NCI-H2029 (cell line): ENCODE measurements around the gene NFX1.
"Not testable (repeated sequence)": the region's sequence is repeated elsewhere in the genome, so short reads cannot be mapped to it uniquely, and the experiment has no call there.

Experiments
- DNase-seq: peaks from one replicate; lab custom pipeline; 2025; lab: John Stamatoyannopoulos, UW

The NFX1 gene

DNA sequence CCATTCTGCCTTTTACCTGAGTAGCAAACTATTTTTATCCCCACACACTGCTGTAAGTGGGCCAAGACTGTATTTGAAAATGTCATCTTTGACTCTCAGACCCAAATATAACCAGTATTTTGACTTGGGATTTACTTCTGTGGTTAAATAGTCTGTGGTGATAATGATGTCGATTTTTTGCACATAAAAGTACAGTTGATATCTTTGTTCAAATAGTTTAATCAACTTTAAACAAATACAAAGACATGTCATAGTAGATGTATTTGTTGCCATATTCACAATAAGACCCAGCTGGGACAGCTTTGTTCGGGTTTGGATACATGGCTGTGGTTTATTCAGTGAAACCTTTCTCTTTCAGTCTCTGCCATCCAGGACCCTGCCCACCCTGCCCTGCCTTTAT, 20.4 kb downstream of the NFX1 start:
- no peak for DNase-seq

DNA sequence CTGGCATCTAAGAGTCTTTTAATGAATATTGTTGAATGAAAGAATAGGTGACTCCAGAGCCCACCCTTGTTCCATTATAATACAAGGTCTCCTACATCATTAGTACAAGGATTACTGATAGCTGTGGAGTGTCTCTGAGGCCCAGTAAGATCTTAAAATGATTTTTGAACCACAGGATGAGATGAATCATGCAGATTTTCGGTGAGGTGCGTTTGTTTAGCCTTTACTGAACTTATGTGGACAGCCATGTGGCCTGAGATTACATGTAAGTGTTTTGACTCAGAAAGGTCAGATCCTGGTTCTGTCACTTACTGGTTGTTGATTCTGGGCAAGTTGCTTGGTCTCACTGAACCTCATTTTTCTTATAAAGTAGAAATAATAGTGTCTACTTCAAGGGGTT, 21.6 kb downstream of the NFX1 start:
- no peak for DNase-seq

DNA sequence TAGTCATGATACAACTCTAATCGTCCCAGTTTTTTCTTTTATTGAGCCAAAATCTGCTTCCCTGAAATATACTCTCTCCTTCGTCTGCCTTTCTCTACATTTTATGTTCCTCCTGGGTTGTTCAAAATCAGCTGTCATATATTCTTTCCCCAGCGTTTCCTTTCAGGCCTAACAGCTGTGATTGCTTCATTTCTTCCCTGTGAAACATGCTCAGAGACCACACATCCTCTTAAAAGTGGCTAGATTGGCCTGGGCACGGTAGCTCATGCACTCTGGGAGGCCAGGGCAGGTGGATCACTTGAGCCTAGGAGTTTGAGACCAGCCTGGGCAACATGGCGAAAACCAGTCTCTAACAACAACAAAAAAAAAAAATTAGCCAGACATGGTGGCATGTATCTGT, 25.1 kb downstream of the NFX1 start:
- no peak for DNase-seq

DNA sequence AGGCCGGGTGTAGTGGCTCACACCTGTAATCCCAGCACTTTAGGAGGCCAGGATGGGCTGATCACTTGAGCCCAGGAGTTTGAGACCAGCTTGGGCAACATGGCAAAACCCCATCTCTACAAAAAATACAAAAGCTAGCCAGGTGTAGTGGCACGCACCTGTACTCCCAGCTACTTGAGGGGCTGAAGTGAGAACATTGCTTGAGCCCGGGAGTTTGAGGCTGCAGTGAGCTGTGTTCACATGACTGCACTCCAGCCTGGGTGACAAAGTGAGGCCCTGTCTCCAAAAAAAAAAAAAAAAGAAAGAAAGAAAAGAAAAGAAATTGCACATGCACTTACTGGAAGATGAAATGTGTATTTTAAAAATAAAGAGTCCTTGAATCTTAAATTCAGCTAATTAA, 26.8 kb downstream of the NFX1 start:
- DNase-seq = not testable (repeated sequence)

DNA sequence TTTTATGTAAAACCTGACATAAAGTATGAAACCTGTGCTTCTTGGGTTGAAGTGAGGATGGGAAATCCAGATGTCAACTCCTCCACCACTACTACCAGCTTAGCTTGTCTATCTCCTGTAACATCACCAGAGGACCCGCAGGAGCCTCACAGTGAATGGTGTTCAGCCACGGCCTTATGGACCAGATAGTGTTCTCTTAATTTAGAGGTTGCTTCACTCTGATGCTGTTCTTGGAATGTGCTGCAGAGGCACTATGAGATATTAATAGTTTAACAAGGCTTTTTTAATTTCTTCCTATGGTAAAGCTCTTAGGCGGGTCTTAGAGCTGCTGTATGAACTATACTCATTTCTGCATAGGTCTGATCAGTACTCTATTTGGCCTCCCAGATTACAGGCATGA, 27.9 kb downstream of the NFX1 start:
- no peak for DNase-seq

DNA sequence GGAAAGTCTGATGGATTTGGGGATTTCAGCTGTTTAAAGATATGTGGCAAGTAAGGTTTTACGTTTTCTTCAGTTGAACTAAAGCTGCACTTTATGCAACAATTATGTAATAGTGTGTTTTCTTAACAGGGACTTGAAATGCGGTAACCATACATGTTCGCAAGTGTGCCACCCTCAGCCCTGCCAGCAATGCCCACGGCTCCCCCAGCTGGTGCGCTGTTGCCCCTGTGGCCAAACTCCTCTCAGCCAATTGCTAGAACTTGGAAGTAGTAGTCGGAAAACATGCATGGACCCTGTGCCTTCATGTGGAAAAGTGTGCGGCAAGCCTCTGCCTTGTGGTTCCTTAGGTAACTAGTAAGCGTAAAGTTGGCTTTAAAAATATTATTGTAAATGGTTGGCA, 28.5 kb downstream of the NFX1 start:
- no peak for DNase-seq

DNA sequence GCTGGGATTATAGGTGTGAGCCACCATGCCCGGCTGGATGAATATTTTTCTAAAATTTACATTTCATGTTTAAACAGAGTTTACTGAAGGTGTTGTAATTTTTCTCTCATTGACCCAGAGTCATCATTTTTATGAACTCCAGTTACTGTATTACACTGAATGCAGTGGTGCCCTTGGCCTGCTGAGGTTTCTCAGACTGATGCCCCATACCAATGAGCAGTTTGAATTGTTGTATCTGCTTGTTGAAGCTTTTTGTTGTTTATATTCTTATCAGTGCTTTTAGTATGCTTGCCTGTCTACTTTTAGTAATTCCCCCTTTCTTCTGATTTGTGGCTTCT, 29.9 kb downstream of the NFX1 start:
- DNase-seq = no peak

DNA sequence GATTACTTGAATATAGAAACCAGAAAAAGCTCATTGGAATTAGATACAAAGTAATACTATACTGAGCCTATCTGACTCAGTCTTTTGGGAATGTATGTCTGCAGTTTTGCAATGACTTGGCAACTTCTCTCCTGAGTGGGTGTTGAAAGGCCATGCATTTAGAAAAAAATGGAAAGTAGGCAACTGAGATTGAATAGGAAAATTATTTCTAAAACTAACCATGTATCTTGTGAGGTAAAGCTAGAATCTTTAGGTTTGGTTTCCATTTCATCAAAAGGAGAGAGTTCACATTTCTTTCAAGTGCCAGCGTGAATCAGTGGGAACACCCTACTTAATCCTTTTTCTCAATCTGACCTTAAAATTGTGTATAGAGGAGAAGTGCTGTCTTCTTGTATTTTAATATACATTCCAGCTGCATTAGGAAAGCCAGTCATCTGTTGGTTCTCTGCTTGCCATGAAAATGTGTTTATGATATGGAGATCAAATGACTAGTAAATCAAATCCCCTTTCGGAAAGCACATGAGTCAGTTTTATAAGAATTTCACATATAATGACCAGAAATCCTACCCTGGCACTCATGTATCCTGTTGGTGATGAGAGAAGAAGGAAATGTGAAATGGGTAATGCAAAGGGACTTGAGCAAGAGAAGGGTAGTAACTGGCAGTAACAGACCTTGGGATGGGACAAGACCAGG, 30.4 kb downstream of the NFX1 start:
- no peak for DNase-seq

DNA sequence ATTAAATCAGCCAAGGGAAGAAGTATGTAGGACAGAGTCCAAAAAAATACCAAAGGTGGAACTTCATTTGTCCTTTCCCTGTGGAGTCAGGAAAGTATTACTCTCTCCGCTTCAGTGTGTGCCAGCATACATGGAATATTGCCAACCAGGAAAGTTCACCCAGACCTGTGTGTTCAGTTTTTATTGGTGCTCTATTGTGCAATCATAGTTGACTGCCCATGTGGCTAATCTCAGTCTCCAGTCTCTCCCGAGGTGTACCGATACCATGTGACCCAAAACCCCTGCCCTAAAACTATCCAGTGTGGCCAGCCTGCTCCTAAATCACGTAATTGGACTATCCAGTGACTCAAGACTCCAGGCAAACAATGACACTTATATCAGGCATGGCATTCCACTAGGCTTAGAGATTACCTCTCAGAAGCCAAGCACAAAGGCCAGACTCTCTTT, 38.8 kb downstream of the NFX1 start:
- no peak for DNase-seq

DNA sequence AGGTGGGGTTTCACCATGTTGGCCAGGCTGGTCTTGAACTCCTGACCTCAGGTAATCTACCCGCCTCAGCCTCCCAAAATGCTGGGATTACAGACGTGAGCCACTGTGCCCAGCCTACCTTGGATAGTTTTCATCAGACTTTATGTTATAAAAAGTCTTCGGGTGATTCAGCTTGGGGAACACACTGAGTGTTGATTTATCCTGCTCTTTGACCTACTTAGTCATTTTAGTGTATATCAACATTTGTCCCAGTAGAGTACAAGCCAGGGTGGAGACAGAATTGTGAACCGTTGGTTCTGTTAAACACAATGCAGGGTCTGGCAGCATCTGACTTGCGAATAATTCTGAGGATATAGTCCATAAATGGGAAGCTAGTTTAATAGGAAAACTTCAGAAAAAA, 39.7 kb downstream of the NFX1 start:
- DNase-seq = no peak

DNA sequence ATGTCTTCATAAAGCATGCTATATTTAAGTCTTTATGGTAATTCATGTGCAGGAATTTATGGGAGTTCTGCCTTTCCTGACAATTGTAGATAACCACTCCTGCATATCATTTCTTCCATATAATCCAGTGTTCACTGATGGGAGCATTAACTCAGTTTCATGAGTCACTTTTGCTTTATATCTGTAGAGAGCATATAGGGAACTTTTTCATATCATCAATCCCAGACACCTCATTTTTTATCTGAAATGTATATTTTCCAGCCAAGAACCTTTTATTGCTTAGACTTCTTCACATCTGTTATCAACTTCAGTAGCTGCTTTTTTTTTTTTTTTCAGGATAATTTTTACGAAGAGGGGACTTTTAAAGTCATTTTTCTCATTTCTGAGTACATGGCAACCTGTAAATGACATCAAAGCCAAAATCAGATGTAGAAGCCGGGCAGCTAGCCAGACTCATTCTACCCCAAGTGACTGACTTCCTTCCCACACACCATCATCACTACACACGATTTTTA, 41.1 kb downstream of the NFX1 start:
- no peak for DNase-seq

DNA sequence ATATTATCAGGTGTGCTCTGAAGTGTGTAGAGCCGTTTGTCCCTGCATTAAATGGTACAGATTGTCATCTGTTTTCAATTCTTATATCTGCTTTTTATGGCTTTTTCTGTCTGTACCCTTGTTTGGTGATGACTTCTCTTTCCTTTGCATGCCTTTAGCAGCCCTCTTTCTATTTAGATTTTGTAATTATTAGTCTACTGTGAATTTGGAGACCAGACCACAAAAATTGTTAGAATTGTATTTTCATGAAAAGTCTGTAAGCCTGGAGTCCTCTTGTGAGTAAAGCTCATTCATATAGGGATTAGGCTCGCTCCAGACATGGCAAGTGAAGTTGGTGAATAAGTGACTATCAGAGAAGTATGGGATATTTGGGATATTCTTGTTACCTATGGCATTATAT, 41.7 kb downstream of the NFX1 start:
- DNase-seq = no peak

DNA sequence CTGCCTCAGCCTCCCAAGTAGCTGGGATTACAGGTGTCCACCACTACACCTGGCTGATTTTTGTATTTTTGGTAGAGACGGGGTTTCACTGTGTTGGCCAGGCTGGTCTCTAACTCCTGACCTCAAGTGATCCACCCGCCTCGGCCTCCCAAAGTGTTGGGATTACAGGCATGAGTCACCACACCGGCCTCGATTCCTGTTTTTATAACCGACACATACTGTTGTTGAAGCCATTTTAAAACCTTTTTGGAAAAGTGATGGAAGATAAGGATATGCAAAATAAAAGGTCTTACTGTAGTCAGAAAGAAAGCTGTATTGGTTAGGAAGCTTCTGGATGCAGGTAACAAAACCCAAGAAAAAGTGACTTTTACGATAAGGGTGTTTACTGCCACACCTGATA, 42.6 kb downstream of the NFX1 start:
- DNase-seq = not testable (repeated sequence)

DNA sequence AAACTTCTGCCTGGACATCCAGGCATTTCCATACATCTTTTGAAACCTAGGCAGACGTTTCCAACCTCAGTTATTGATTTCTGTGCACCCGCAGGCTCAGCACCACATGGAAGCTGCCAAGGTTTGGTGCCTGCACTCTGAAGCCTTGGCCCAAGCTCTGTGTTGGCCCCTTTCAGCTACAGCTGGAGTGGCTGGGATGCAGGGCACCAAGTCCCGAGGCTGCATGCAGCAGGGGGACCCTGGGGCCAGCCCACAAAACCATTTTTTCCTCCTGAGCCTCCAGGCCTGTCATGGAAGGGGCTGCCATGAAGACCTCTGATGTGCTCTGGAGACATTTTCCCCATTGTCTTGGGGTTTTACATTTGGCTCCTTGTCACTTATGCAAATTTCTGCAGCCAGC, 49.9 kb downstream of the NFX1 start:
- no peak for DNase-seq

DNA sequence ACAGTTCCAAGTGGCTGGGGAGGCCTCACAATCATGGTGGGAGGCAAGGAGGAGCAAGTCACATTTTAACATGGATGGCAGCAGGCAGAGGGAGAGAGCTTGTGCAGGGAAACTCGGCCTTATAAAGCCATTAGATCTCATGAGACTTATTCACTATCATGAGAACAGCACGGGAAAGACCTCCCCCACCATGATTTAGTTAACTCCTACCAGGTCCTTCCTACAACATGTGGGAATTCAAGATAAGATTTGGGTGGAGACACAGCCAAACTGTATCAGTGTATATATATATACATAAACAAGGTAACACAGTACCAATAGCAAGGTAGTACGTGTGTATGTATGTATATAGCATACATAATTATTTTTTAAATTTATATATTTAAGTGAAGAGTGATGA, 50.9 kb downstream of the NFX1 start:
- DNase-seq = no peak

DNA sequence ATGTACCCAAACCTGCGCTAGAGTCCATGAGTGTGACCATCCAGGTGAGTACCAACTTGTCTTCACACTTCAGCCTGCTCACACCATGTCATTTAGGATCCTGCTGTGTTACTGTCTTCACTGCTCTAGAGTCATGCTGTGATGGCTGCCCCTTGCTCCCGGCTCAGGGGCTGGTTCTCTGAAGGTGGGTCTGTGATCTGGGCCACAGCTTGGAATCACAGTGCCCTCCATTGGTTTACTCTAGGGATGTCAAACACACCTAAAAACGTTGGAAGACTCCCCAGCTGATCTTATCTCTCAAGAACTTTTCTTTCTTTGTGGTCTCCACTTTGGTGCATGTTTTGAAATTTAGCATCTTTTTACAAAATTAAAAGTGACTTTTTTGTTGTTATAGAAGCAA, 53.8 kb downstream of the NFX1 start:
- DNase-seq = no peak

DNA sequence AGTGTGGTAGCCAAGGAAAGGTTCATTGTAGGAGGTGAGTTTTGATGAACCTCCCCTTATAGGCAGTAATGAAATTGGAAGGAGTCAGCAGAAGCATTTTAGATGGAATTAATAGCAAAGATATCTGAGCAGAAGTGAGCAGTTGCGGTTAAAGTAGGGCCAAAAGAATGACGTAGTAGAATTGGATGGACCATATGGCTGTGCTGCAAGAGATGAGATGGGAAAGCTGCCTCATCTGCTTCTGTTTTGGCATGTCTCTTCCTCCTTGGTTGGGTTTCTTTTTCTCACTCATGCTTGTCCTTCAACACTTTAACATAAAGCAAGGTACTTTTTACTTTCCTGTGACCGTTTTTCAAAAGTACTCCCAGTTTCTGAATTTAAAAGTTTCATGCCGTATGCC, 56.2 kb downstream of the NFX1 start:
- DNase-seq = no peak

DNA sequence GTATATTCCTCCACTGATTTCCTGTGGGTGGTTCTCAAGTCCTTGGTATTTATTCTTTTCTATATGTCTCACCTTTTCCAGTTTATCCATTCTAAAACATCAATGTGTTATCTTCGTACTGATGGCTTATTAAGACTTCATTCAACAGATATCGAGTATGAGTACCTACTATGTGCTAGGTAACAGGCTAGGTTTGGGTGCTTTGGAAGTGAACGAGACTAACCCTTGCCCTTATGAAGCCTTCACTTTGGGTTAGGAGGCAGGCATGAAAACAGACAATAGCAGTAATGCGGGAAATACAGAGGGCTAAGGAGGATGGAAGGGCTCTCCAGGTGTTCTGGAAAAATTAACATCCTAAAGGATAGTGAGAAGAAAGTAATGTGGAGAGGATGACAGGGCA, 58.7 kb downstream of the NFX1 start:
- no peak for DNase-seq

DNA sequence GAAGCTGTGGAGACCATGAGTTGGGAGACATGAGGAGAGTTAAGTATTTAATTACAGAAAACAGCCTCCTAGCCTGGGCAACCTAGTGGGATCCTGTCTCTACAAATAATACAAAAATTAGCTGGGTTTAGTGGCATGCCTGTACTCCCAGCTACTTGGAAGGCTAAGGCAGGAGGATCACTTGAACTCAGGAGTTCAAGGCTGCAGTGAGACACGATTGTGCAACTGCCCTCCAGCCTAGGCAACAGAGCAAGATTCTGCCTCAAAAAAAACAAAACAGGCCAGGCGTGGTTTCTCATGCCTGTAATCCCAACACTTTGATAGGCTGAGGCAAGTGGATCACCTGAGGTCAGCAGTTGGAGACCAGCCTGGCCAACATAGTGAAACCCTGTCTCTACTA, 59.4 kb downstream of the NFX1 start:
- no peak for DNase-seq

DNA sequence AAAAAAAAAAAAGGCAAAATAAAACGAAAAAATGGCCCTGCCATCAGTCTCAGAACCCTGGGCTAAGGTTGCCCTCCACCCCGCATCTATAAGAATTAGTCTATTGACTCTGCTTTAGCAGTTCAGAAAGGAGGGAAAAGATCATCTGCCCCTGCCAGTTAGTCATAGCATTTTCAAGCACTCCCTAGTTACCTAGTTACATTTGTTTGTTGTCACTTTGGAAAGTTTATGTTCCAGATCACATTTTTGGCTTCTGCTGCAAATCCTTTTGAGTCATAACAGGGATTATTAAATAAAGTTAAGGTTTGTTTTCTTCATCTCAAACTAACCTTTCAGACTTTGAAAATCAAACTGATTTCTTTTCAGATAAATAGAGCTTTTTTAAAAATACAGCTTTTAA, 60.0 kb downstream of the NFX1 start:
- no peak for DNase-seq

DNA sequence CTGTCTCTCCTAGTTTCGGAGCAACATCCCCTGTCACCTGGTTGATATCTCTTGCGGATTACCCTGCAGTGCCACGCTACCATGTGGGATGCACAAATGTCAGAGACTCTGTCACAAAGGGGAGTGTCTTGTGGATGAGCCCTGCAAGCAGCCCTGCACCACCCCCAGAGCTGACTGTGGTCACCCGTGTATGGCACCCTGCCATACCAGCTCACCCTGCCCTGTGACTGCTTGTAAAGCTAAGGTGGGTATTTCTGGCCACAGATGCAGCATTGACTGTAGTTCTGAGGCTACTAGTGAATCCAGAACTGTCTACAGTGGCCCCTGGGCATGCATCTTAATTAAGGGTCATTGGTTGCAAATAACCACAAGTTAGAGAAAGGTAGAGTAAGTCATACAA, 61.2 kb downstream of the NFX1 start:
- DNase-seq = no peak

DNA sequence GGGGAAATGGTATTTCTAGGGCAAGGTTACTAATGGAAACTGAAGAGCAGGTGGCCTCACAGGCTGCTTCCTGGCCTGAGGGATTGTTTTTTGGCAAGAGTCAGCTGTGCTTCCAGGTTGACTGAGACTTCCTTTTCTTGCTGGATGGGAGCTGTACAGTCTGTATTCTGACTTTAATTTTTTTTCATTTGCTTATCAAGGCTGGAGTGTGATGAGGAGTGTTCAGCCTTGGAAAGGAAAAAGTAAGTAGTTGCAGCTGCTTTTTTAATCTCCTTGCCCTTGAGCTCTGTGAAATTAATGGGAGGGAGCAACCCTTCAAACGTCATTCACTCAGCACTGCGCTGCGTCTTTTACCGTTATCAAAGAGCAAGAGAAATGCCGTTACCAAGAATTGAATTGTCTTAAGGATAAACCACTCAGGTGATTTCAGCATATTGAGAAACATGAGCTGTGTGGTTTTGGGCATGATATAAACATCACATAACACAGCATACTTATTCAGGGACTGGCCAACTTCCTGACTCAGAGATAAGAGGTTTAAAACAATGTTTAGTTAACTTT, 64.4 kb downstream of the NFX1 start:
- DNase-seq = no peak

DNA sequence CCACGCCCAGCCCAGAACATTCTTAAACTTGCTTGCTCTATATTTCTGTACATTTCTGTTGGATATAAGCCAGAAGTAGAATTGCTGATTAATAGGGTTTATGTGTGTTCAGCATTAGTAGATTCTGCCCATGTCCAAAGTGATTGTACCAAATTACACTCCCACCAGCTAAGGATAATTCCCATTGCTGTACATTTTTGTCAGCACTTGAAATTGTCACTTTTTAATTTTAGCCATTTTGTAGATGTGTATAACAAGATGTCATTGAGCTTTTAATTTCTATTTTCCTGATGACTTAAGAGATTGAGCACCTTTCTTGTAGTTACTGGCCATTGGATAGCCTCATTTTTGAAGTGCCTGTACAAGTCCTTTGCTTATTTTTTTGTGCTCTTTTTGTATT, 65.6 kb downstream of the NFX1 start:
- no peak for DNase-seq

DNA sequence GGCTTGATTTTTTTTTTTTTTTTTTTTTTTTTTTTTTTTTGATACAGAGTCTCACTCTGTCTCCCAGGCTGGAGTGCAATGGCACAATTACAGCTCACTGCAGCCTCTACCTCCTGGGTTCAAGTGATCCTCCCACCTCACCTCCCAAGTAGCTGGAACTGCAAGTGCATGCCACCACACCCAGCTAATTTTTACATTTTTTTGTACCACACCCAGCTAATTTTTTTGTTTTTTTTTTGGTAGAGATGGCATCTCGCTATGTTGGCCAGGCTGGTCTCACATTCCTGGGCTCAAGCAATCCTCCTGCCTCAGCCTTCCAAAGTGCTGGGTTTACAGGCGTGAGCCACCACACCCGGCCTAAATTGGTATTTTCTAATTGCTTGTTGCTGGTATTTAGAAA, 68.3 kb downstream of the NFX1 start:
- not testable (repeated sequence) for DNase-seq
